CD4-positive, alpha-beta T cell treated with Interleukin-17A for 4 hours (primary cell): ENCODE results near the gene TREML2.
"Not testable (repeated sequence)": the region's sequence is repeated elsewhere in the genome, so short reads cannot be mapped to it uniquely, and the experiment has no call there.

Experiments used
- DNase-seq: peaks from one replicate; pipeline ENCODE4 v3.0.0-alpha.2; 2020; ENCODE audit warnings: mixed read lengths

Gene TREML2

GRCh38 chr6:41208439-41209106 is 7.6 kb upstream of the TREML2 start:
- DNase-seq: no peak

GRCh38 chr6:41204156-41204555 is 3.2 kb upstream of the TREML2 start:
- DNase-seq: no peak

DNA sequence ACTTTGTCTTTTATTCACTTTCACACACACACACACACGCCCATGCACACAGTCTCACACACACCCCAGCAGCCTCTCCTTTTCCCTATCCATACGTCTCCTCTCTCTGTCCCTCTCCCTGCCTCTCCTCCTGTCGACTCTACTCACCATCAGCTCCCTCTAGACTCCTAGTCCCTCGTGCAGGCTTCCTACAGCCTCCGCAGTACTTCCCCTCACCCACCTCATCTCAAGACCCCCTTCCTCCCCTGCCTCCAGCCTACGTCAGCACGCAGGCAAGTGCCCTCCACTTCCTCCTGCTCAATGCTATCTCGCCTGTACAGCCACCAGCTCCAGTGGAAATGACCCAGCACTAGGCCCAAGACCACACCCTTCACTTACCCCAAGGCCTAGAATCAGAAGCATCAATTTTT is 820 bp upstream of the TREML2 start:
- peak; percentile 7 for DNase-seq

DNA sequence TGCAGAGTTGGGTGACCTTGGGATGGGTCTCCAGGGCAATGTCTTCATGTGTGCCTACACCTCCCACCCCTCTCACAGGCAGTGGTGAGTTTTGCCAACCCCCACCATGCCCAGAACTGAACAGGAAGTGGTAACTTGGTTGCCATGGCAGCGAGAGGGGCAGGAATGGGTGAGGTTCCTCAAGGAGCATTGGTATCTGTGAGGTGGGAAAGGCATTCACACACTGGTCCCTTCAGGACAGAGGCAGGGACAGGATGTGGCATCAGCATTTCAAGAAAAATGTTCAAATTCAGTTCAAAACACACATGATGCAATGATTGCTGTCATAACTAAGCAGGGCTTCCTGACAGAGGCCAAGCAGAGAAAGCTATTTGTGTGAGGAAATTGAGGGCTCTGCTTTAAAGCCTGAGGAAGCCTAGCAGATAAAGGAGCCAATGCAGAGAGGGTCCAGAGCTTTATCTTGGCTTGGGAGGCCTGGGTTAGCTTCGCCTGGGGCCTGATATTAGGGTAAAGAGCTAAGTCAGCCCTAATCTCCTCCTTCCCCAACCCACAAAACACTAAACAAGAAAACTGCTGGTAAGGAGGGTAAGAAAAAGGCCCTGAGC is 551 bp downstream of the TREML2 start:
- peak; percentile 66 for DNase-seq

DNA sequence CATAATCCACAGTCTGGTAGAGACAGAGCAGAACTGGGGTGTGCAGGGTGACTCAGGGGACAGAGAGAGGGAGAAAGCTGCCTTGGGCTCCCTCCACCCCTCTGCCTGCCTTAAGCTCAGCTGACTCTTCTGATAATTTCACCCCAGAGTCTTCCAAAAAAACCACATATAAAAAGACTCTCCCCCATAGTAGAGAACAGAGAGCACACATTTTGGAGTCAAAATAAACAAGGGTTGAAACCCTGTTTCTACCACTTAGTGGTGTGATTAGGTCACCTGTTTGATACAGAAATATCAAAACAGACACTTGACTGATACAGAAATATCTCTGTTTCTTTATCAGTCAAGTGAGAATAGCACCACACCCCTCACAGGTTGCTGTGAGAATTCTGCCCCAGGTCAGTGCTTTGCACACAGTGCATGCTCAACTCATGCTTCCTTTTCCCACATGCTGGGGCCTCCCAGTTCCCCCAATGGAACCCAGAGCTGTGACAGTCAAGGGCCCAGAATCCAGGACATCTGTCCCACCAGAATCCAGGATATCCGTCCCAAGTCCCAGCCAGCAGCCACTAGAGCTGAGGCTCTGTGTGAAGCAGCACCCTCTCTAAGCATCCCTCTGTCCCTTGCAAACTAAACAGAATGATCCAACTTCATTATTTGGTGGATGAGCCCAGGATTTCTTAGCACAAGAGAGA is 1.2 kb downstream of the TREML2 start:
- DNase-seq: peak; percentile 37

DNA sequence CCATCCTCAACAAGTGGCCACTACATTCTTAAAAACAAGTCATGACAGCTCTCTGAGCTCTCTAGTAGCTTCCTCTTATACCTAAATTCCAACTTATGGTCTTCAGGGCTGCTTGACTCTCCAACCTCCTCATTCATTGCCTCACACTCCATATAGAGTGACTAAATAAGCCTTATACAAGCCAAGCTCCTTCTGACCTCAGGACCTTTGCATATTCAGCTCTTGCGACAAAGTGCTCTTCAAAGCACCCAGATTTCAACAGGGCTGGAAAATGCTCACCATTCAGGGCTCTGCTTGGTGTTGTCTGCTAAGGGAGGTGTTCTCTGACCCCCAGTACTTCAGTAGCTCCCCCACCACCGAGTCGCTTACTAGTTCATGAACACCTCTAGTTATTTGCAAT is 3.7 kb downstream of the TREML2 start:
- DNase-seq: no peak

GRCh38 chr6:41194386-41194785 is 6.6 kb downstream of the TREML2 start:
- no peak for DNase-seq

GRCh38 chr6:41193884-41194283 is 7.1 kb downstream of the TREML2 start:
- DNase-seq: no peak

GRCh38 chr6:41193171-41193734 is 7.7 kb downstream of the TREML2 start:
- no peak for DNase-seq

GRCh38 chr6:41191569-41191968 is 9.4 kb downstream of the TREML2 start:
- peak; percentile 60 for DNase-seq

DNA sequence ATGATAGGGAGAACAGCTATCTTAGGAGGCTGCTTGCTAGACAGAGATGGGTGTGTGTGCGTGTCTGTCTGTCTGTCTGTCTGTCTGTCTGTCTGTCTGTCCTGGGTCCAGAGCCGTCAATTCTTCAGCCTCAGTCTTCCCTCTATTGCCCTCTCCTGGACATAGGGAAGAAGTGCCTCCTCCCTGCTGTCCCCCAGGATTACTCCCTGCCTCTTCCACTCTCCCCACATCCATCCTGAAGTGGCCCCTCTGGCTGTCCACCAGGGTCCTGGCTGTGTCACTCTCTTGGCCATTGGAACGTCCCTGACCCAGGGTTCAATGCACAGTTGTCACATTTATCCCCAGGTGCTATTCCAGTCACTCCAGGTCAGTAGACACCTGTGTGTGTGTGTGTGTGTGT is 10.2 kb downstream of the TREML2 start:
- DNase-seq: no peak

- no peak for DNase-seq
Observed at GRCh38 chr6:41189967-41190366, 11.0 kb downstream of the TREML2 start.

GRCh38 chr6:41189046-41189445 is 11.9 kb downstream of the TREML2 start:
- not testable (repeated sequence) for DNase-seq

GRCh38 chr6:41187924-41188886 is 12.7 kb downstream of the TREML2 start:
- DNase-seq: no peak

DNA sequence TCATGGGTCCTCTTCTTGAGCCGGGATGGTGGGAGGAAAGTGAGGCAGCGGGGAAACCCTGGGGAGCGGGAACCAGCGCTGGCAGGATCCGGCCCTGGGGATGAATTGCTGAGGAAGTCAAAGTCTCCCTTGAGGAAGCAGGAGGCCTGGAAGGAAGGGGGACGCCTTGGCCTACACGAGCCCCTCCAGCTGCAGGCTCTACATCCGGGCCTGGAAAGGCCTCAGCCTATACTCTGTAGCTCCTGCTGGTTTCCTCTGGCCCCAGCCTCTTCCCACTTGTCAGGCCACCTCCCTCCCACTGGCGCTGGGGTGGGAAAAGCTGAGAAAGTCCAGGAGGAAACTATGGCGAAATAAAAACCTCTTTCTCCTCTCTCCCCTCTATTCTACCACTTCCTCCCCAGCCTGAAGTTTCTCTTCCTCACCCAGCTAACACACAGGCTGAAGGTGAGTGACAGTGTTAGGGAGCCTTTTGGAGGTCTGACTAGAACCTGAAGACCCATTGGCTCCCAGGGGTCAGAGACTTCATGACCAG is 14.9 kb downstream of the TREML2 start:
- no peak for DNase-seq

GRCh38 chr6:41184761-41185160 is 16.2 kb downstream of the TREML2 start:
- DNase-seq: no peak

GRCh38 chr6:41182069-41183034 is 18.6 kb downstream of the TREML2 start:
- DNase-seq: peak; percentile 61

- DNase-seq: no peak
Observed at GRCh38 chr6:41181566-41181965, 19.4 kb downstream of the TREML2 start.

GRCh38 chr6:41179163-41179562 is 21.8 kb downstream of the TREML2 start:
- no peak for DNase-seq

GRCh38 chr6:41177695-41178094 is 23.3 kb downstream of the TREML2 start:
- no peak for DNase-seq

DNA sequence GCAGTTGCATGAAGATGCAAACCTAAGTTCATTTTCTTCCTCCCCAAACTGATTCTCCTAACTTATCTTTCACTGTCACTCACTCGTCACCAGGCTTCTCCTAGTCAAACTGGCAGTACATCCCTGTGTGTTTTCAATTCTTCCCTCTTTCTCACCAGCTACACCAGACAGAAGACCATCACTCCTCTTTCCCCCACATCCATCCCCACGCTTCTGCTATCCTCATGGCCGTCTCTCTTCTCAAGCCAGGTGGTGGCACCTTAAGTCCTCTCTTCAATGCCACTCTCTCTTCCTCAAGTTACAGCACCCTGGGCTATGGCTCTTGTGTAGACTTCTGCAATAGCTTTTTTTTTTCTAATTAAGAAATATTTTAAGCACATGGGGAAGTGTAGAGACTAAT is 23.7 kb downstream of the TREML2 start:
- no peak for DNase-seq
